Islet precursor cell (in vitro differentiated cells): ENCODE data around the gene ENDOG.
"Not testable (repeated sequence)": the region's sequence is repeated elsewhere in the genome, so short reads cannot be mapped to it uniquely, and the experiment has no call there.

Experiments used
- DNase-seq: peaks from one replicate; pipeline ENCODE4 v3.0.0-alpha.2; 2018

ENDOG gene

GRCh38 chr9:128818099-128818838, at the start of gene ENDOG:
TSS of gene ENDOG (plus strand) at chr9:128818500. CDS start at chr9:128818685, 185 bp downstream.
- peak; percentile 99 for DNase-seq

- no peak for DNase-seq
Measured at GRCh38 chr9:128768606-128769005, 49.7 kb upstream of the ENDOG start.

GRCh38 chr9:128770286-128771030, 47.8 kb upstream of the ENDOG start:
- no peak for DNase-seq

- DNase-seq = peak; percentile 74
Measured at GRCh38 chr9:128771094-128771721, 47.1 kb upstream of the ENDOG start.

- DNase-seq = peak; percentile 93
Measured at GRCh38 chr9:128771745-128772519, 46.4 kb upstream of the ENDOG start, which contains the start of gene ZER1. TSS of gene ZER1 (minus strand) at chr9:128771927. CDS start at chr9:128755565, 16,362 bp downstream.

GRCh38 chr9:128773049-128773448, 45.3 kb upstream of the ENDOG start:
- no peak for DNase-seq

- DNase-seq = no peak
Measured at GRCh38 chr9:128774804-128775203, 43.5 kb upstream of the ENDOG start.

GRCh38 chr9:128780093-128780492, 38.2 kb upstream of the ENDOG start:
- DNase-seq = not testable (repeated sequence)

GRCh38 chr9:128781187-128782070, 36.9 kb upstream of the ENDOG start:
- no peak for DNase-seq

GRCh38 chr9:128782669-128783068, 35.6 kb upstream of the ENDOG start:
- DNase-seq = no peak

- no peak for DNase-seq
Measured at GRCh38 chr9:128785427-128785826, 32.9 kb upstream of the ENDOG start.

GRCh38 chr9:128786681-128787601, 31.4 kb upstream of the ENDOG start, which contains the start of gene TBC1D13:
TSS of gene TBC1D13 (plus strand) at chr9:128787253. CDS start at chr9:128787354, 101 bp downstream.
- peak; percentile 94 for DNase-seq

GRCh38 chr9:128787659-128788058, 30.6 kb upstream of the ENDOG start:
- DNase-seq = no peak

- no peak for DNase-seq
Measured at GRCh38 chr9:128788445-128788844, 29.9 kb upstream of the ENDOG start.

GRCh38 chr9:128790536-128790935, 27.8 kb upstream of the ENDOG start:
- no peak for DNase-seq

GRCh38 chr9:128792134-128792533, 26.2 kb upstream of the ENDOG start:
- DNase-seq = no peak

GRCh38 chr9:128792978-128793686, 25.2 kb upstream of the ENDOG start:
- no peak for DNase-seq

- DNase-seq = not testable (repeated sequence)
Measured at GRCh38 chr9:128794961-128795360, 23.3 kb upstream of the ENDOG start.

GRCh38 chr9:128798896-128799295, 19.4 kb upstream of the ENDOG start:
- DNase-seq = no peak

GRCh38 chr9:128800061-128800460, 18.2 kb upstream of the ENDOG start:
- no peak for DNase-seq
